CD14-positive monocyte (primary cell): ENCODE results near the gene S100A4. TPM values are rescaled to one million over a fixed set of nuclear protein-coding genes. Genes with fewer than 3 reads are reported as not detected.
A peak's percentile ranks its signal among the peaks of the same experiment; 100 is the strongest.
"Not testable (repeated sequence)": the region's sequence is repeated elsewhere in the genome, so short reads cannot be mapped to it uniquely, and the experiment has no call there.

Experiments used
- DNase-seq, 3 donors: peaks; one replicate each; pipeline ENCODE4 v3.0.0-alpha.2; 2011 to 2022
- H2AFZ ChIP-seq: 2 replicates; pipeline ENCODE4 v1.6.0; 2012; ENCODE audit warnings: mild to moderate bottlenecking, low read depth, low read length, inconsistent platforms; ENCODE audit not compliant: insufficient read depth, poor library complexity, severe bottlenecking
- H3K27ac ChIP-seq, 2 donors: 1 replicate in 1 of 2; 2 replicates in 1 of 2; pipeline ENCODE4 v1.5.1; 2012 to 2013; ENCODE audit warnings: low read length in 2 of 2, control low read depth in 1 of 2, inconsistent platforms in 1 of 2, low read depth in 1 of 2, mild to moderate bottlenecking in 1 of 2
- H3K27me3 ChIP-seq, 2 donors: one replicate each; pipeline versions ENCODE4 v1.6.0 to v1.6.1; 2011 to 2013; ENCODE audit warnings: low read length in 2 of 2; ENCODE audit not compliant: control insufficient read depth in 2 of 2, insufficient read depth in 2 of 2
- H3K36me3 ChIP-seq, 2 donors: replicated peaks in 1 of 2; 1 replicate in 1 of 2; 2 replicates in 1 of 2; pipeline versions ENCODE4 v1.5.1 to v1.6.1; 2012 to 2013; ENCODE audit warnings: low read length in 2 of 2, control low read depth in 1 of 2, inconsistent platforms in 1 of 2, mild to moderate bottlenecking in 1 of 2; ENCODE audit not compliant: insufficient read depth in 2 of 2, control insufficient read depth in 1 of 2
- H3K4me1 ChIP-seq, 2 donors: 1 replicate in 1 of 2; 2 replicates in 1 of 2; pipeline versions ENCODE4 v1.5.1 to v1.6.1; 2012 to 2013; ENCODE audit warnings: low read length in 2 of 2, control low read depth in 1 of 2, inconsistent platforms in 1 of 2, mild to moderate bottlenecking in 1 of 2, moderate library complexity in 1 of 2; ENCODE audit not compliant: insufficient read depth in 2 of 2, control insufficient read depth in 1 of 2
- H3K4me2 ChIP-seq: replicated peaks from 2 replicates; pipeline ENCODE3; 2012; ENCODE audit warnings: low read length, moderate library complexity, mild to moderate bottlenecking; ENCODE audit not compliant: poor library complexity, severe bottlenecking; ENCODE audit errors: extremely low read depth
- H3K4me3 ChIP-seq, 3 experiments: fragments of 200-600 bp in 1 of 3; sonication (generic) in 1 of 3; replicated peaks in 1 of 3; 1 replicate in 2 of 3; 2 replicates in 1 of 3; pipeline ENCODE4 v1.5.1; 2011 to 2013; ENCODE audit warnings: low read length in 3 of 3, mild to moderate bottlenecking in 3 of 3, control low read depth in 2 of 3, low read depth in 2 of 3, inconsistent platforms in 1 of 3, moderate library complexity in 1 of 3
- H3K79me2 ChIP-seq: 2 replicates; pipeline ENCODE4 v1.6.0; 2012; ENCODE audit warnings: mild to moderate bottlenecking, control low read depth, inconsistent platforms, low read length, moderate library complexity; ENCODE audit not compliant: insufficient read depth
- H3K9ac ChIP-seq: 2 replicates; pipeline ENCODE4 v1.6.0; 2017; ENCODE audit warnings: low read length, mild to moderate bottlenecking; ENCODE audit not compliant: insufficient read depth, poor library complexity, severe bottlenecking
- H3K9me3 ChIP-seq, 2 donors: replicated peaks in 1 of 2; 1 replicate in 1 of 2; 2 replicates in 1 of 2; pipeline versions ENCODE4 v1.5.1 to v1.6.1; 2012 to 2013; ENCODE audit warnings: low read length in 2 of 2, control low read depth in 1 of 2; ENCODE audit not compliant: control insufficient read depth in 1 of 2, insufficient read depth in 1 of 2
- H4K20me1 ChIP-seq: 2 replicates; pipeline ENCODE4 v1.6.0; 2012; ENCODE audit warnings: mild to moderate bottlenecking, low read length, control low read depth, moderate library complexity; ENCODE audit not compliant: insufficient read depth
- H3K27ac Mint-ChIP-seq, 7 donors: one replicate each; pipeline ENCODE4 v1.8.0; 2020; ENCODE audit warnings: mild to moderate bottlenecking in 7 of 7, mixed read lengths in 7 of 7, moderate library complexity in 6 of 7, inconsistent platforms in 2 of 7
- H3K27me3 Mint-ChIP-seq, 3 donors: one replicate each; pipeline ENCODE4 v1.8.0; 2021 to 2022; ENCODE audit warnings: low read depth in 3 of 3, mild to moderate bottlenecking in 3 of 3, mixed read lengths in 3 of 3, moderate library complexity in 3 of 3, inconsistent platforms in 1 of 3
- H3K36me3 Mint-ChIP-seq, 2 donors: one replicate each; pipeline ENCODE4 v1.8.0; 2020; ENCODE audit warnings: mixed read lengths in 2 of 2, inconsistent platforms in 1 of 2, mild to moderate bottlenecking in 1 of 2
- H3K4me1 Mint-ChIP-seq: one replicate; pipeline ENCODE4 v1.8.0; 2020; ENCODE audit warnings: mild to moderate bottlenecking, mixed read lengths
- H3K4me3 Mint-ChIP-seq, 2 donors: one replicate each; pipeline ENCODE4 v1.8.0; 2020; ENCODE audit warnings: mild to moderate bottlenecking in 2 of 2, mixed read lengths in 2 of 2, moderate library complexity in 1 of 2
- H3K9me3 Mint-ChIP-seq, 7 donors: one replicate each; pipeline ENCODE4 v1.8.0; 2020 to 2022; ENCODE audit warnings: mixed read lengths in 7 of 7, mild to moderate bottlenecking in 6 of 7, moderate library complexity in 6 of 7, inconsistent platforms in 2 of 7
- WGBS: methylation state at CpG from one replicate; pipeline ENCODE4 v1.1.5; 2013; ENCODE audit warnings: missing lambda C conversion rate; ENCODE audit not compliant: insufficient coverage; 5-methylcytosine and 5-hydroxymethylcytosine counted together
- intact Hi-C, 2 donors: fragments of 100-400 bp; cut with micrococcal nuclease; formaldehyde crosslinking; loops; one replicate each; pipeline versions ENCODE4 v1.15.0 to v1.15.1; 2023
- polyA plus RNA-seq, 3 donors: library from polyadenylated mRNA; depleted of rRNA in 1 of 3; unstranded in 2 of 3; stranded (reverse) in 1 of 3; fragments of 300-500 nt in 2 of 3; fragments of >200 nt in 1 of 3; fragmentation: Illumina TruSeq in 2 of 3; gene quantifications; 1 replicate in 2 of 3; 2 replicates in 1 of 3; pipeline ENCODE4 v1.2.3, GENCODE V29; 2012 to 2021
- TF ChIP-seq, protein P1 (sequence below): fragments of 200-600 bp; IDR thresholded peaks from one replicate; pipeline ENCODE4 v1.8.0; 2022; ENCODE audit warnings: antibody characterized with exemption, mild to moderate bottlenecking

Gene S100A4
- polyA plus RNA-seq, 3 donors = 4,538 to 7,344 (median 6,092) TPM

GRCh38 chr1:153588482-153588881, 42.9 kb upstream of the S100A4 start:
- TF ChIP-seq, protein P1, sequence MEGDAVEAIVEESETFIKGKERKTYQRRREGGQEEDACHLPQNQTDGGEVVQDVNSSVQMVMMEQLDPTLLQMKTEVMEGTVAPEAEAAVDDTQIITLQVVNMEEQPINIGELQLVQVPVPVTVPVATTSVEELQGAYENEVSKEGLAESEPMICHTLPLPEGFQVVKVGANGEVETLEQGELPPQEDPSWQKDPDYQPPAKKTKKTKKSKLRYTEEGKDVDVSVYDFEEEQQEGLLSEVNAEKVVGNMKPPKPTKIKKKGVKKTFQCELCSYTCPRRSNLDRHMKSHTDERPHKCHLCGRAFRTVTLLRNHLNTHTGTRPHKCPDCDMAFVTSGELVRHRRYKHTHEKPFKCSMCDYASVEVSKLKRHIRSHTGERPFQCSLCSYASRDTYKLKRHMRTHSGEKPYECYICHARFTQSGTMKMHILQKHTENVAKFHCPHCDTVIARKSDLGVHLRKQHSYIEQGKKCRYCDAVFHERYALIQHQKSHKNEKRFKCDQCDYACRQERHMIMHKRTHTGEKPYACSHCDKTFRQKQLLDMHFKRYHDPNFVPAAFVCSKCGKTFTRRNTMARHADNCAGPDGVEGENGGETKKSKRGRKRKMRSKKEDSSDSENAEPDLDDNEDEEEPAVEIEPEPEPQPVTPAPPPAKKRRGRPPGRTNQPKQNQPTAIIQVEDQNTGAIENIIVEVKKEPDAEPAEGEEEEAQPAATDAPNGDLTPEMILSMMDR = no peak
- Histone ChIP-seq H3K27ac (no peak overlapping the region), H3K4me3 (no peak overlapping the region), H3K9ac (no peak overlapping the region), H3K9me3 (no peaks in the 10 kb centered on the region), H4K20me1 (no peaks in the 10 kb centered on the region), H3K36me3 (no peaks in the 10 kb centered on the region), H3K27me3 (no peaks in the 10 kb centered on the region), H3K79me2 (no peaks in the 10 kb centered on the region), H3K4me2 (no peak overlapping the region), H3K4me1 (no peaks in the 10 kb centered on the region), H2AFZ (no peak overlapping the region)
- no CpG with 5 or more reads among the region's 2 CpGs for WGBS
- intact Hi-C loops = no loop called here
- no peak overlapping the region for H3K4me3 Mint-ChIP-seq
- H3K36me3 Mint-ChIP-seq = no peaks in the 10 kb centered on the region
- peak overlapping the region in 2 of 7 donors; percentile 35 to 58 for H3K27ac Mint-ChIP-seq
- no peak for DNase-seq
- peaks cover 4 to 11% (median 4%) of the 10 kb centered on the region in 3 donors for H3K27me3 Mint-ChIP-seq
- H3K9me3 Mint-ChIP-seq = peaks cover 0 to 1% (median 0%) of the 10 kb centered on the region in 7 donors
- H3K4me1 Mint-ChIP-seq = peaks cover 4% of the 10 kb centered on the region

DNA sequence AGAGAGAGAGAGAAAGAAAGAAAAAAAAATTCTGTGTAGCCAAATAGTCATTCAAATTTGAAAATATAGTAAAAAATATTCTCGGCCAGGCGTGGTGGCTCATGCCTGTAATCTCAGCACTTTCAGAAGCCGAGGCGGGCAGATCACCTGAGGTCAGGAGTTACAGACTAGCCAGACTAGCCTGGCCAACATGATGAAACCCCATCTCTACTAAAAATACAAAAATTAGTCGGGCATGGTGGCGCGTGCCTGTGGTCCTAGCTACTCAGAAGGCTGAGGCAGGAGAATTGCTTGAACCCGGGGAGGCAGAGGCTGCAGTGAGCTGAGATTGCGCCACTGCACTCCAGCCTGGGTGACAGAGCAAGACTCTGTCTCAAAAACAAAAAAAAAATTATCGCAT, 42.4 kb upstream of the S100A4 start:
- H2AFZ ChIP-seq, H3K27ac ChIP-seq, H4K20me1 ChIP-seq, H3K4me3 ChIP-seq, H3K9ac ChIP-seq, H3K79me2 ChIP-seq, intact Hi-C loops, H3K9me3 ChIP-seq, H3K36me3 ChIP-seq, H3K36me3 Mint-ChIP-seq, H3K4me1 Mint-ChIP-seq, H3K27me3 ChIP-seq, H3K9me3 Mint-ChIP-seq, H3K4me1 ChIP-seq, DNase-seq, H3K4me2 ChIP-seq, H3K4me3 Mint-ChIP-seq: not testable (repeated sequence)
- WGBS = 79% methylated on average over 8 of the region's 10 CpGs
- Mint-ChIP-seq H3K27me3 (peaks cover 4 to 11% (median 4%) of the 10 kb centered on the region in 3 donors), H3K27ac (peak overlapping the region in 1 of 7 donors; percentile 58)
